Activated CD4-positive, alpha-beta T cell treated with anti-CD3 and anti-CD28 coated beads, Interleukin-2, amount 50 U/mL, for 48 hours (primary cell): ENCODE data around the gene KRT33A.

Experiments
- DNase-seq, 2 experiments: peaks; one replicate each; pipeline ENCODE4 v3.0.0-alpha.2; 2020

Gene KRT33A

GRCh38 chr17:41327411-41328120 lies 23.1 kb downstream of the KRT33A start:
- DNase-seq: no peak

DNA sequence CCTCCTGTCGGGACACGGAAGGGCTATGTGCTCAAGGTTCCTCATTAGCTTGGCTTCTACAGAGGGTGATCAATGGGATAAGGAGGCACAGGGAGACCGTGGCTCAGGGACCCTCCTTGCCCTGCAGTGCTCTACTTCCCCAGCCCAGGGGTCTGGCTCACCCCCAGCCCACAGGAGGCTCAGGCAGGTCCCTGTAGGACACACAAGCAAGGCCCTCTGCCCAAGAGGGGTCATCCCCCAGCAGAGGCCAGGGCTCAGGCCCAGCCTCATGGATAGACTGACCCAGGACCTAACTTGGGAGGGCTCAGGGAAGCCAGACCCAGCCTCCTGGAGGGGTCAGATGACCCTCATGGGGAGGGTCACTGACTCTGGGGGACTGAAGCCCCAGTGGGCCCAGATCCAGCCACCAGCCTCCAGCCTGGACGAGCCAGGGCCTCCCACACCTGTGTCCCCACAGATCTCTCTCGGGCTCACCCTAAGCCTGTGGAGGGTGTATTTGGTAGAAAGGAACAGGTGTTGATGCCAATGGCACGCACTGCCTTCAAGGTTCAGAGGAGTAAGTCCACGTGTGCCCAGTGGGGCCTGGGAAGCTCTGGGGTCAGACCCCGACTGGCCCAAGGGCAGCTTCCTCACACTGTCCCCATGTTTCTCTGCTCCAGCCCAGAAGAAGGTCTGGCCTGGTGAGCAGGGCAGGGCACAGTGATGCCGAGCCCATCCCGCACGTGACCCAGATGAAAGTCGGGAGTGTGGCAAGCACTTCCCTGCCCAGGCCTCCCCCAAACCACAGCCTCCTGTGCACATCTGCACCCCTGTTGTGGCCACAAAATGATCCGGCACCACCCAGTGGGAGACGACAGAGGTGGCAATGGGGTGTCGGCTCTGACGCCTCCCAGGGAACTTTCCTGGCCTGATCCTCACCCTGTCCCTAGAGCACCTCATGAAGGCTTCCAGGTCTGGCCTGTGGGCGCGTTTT lies 24.2 kb downstream of the KRT33A start:
- DNase-seq: no peak

DNA sequence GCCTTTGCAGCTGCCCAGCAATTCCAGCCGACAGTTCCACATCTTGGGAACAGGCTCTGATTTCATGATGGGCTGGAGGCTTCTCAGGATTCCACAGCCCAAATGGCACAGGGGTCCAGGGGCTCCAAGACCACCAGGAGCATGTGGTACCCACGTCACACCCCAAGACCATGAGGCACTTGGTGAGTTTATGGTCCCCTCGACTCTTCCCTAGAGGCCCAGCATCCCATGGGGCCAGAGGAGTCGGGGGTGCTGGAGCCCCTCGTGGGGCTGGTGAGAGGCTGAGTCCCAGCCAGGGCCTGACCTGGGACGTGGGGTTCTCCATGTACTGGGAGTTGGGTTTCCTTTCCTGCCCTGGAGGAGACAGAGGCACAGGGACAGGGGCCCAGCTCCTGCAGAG lies 25.0 kb downstream of the KRT33A start:
- no peak for DNase-seq

GRCh38 chr17:41325126-41325525 lies 25.5 kb downstream of the KRT33A start:
- no peak for DNase-seq

- peak in 1 of 2 experiments; percentile 20 for DNase-seq
These were observed 26.2 kb downstream of the KRT33A start for GRCh38 chr17:41324180-41325075.

- no peak for DNase-seq
These were observed 27.4 kb downstream of the KRT33A start for GRCh38 chr17:41322903-41323895.

GRCh38 chr17:41322094-41322902 lies 28.3 kb downstream of the KRT33A start:
- no peak for DNase-seq

DNA sequence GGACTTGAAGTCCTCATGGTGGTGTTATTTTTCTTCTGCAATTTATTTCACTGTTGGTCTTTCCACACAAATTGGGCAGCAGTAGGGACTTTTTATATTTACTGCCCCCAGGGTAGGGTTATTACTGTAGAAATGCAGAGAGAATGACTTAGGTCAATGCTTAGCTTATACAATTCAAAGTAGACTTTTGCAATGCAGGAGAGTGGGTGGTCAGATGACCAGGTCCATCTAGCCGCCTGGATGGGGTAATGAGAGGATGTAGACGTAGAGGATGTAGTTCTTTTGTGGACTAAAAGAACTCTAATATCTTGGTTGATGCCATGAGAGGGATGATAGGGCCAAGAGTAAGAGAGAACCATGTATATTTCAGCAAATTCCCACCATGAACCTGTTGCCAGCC lies 32.4 kb downstream of the KRT33A start:
- no peak for DNase-seq

DNA sequence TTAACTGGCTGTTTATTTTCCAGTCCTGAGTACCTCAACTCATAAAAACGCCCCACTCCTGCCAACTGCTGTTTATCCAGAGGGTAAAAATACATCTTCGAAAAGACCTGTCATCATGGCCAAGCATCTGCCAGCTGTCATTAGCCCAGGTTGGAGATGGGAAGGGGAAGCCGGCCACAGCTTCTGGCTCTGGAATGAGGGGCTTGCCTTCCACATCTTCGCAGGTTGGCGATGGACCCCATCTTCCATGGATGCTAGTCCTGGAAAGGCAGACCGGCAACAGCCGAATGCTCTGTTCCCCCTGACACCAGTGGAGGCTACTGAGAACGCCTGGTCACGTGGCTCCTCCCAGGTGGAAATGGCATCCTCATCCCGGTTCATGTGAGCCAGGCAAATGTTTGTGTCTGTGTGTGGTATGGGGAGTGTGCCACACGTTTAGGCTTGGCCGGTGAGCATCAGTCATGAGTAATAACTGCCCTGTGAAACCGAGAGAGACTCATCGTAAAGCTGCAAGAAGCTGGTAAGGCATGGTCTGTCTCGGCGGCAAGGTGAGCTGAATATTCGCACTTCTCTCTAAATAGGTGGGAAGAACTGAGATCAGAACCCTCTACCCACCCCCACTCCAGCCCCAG lies 34.7 kb downstream of the KRT33A start:
- DNase-seq: no peak

GRCh38 chr17:41315204-41315794 lies 35.3 kb downstream of the KRT33A start, which contains the start of gene KRTAP17-1:
Gene KRTAP17-1 (minus strand): TSS chr17:41315710. CDS start chr17:41315650, 60 bp downstream.
- no peak for DNase-seq

DNA sequence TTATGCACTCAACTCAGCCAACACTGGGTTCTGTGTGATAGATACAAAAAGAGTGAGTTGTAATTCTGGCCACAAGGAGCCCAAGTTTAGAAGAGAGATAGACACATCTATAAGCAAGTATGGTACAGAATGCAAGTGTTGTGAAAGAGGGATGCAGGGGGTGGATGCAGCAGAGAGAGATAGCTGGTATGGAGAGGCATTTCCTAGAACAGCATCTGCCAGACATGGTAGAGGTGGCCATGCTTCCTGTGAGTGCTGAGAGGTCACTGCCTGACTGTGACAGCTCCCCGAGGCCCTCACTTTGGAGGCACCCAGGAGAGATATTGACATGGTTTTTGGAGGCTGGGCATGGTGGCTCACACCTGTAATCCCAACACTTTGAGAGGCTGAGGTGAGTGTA lies 39.5 kb downstream of the KRT33A start:
- no peak for DNase-seq

- peak; percentile 18 to 37 for DNase-seq
These were observed 41.7 kb downstream of the KRT33A start, which contains the start of gene KRTAP16-1 for GRCh38 chr17:41308918-41309359. Gene KRTAP16-1 (minus strand): TSS chr17:41309309. CDS start chr17:41309253, 56 bp downstream.

DNA sequence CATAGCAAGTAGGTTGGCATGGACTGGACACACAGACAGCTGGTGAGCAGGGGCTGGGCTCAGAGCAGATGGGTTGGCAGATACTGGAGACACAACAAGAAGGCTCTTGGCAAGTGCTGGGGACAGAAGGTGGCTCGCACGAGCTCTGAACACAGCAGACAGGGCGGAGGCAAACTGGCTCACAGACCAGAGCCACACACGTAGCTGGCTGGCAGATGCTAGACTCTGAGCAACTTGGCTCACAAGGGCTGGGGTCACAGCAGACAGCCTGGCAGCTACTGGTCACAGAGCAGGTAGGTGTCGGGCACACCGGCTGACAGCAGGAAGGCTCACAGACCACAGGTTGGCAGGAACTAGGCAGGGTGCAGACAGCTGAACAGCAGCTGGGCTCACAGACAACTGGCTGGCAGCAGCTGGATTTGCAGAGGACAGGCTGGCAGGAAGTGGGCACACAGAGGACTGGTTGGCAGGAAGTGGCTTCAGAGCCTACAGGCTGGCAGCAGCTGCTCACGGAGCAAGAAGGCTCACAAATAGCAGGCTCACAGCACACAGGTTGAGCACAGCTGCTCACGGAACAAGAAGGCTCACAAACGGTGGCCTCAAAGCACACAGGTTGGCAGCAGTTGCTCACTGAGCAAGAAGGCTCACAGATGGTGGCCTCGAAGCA lies 42.2 kb downstream of the KRT33A start:
- peak; percentile 45 to 55 for DNase-seq

DNA sequence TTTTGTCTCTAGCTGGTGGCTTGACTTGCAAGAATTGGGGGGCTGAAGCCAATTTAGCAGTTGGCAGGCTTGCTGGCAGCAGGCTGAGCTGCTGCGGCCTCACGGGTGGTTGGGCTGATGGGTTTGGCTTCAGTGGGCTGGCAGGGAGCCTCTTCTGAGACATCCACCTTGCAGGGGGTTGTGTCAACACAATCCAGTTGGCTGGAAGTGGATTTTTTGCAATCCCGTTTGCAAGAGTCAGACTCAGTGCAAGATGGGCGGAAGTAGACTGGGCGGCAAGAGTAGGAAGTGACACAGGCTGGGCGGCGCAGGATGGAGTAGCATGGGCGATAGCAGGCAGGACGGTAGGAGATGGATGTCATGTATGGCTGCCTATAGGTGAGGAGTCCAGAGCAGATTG lies 43.0 kb downstream of the KRT33A start:
- DNase-seq: no peak

DNA sequence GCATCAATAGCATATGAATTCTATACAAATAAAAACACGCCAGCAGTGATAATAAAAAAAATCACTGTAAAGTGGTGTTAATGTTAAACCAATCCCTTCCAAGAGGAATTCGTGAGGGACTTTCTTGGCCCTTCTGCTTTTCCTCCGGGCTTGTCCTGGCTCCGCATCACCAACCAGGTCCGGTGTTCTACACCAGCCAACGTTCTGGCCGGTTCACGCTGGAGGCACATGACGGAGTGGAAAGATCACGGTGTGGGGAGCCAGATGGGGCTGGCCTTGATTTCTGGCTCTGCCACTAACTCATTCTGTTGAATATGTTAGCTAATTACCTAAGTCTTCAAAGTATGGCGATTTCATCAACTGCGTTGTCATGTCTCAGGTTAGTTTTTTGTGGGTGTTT lies 46.5 kb downstream of the KRT33A start:
- no peak for DNase-seq

GRCh38 chr17:41302981-41303380 lies 47.6 kb downstream of the KRT33A start:
- DNase-seq: no peak

DNA sequence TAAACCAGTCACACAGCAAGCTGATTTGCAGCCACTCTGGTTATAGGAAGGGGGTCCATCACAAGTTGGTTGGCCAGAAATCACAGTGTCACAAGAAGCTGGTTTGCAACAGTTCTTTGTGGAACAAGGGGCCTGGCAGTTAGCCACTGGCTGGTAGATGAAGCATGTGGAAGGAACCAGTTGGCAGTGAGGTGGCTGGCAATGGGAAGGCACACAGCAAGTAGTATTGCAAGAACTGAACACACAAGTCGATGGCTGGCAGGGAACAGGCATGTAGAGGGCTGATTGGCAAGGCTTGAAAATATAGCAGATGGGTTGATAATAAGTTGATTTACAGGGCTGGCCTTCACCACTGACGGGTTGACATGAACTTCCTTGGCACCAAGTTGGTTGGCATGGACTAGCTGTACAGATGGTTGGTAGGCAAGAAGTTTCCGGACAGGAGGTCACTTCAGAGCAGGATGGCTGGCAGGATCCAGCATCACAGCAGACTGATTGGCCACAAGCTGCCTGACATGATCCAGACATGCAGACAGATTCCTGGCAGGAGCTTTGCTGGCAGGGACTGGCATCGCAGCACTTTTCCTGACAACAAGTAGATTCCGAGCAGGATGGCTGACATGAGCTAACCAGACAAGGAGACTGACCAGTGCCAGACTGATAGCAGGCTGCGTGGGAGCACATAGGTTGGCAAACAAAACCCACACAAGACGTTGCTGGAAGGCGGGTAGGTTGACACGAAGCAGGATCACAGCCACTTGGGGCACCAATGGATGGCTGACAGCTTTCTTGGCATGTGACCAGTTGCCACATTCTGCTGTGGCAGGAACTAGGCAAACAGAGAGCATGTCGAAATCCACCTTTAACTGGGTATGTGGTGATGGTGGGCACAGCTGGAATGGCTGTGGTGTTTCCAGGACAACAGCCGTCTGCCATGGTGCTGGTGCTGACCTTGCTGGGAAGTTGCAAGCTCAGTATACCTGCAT lies 48.4 kb downstream of the KRT33A start, which contains the start of gene KRTAP29-1:
TSS of gene KRTAP29-1 (minus strand) at position 936 of the 986 bp plus-strand sequence. CDS start at position 936, 0 bp downstream.
- DNase-seq: no peak
